NCI-H187 treated with DMSO at 0.1 percent for 48 hours (cell line): ENCODE results near the gene FITM1.

Experiments
- DNase-seq: peaks from one replicate; lab custom pipeline; 2025; lab: John Stamatoyannopoulos, UW

The FITM1 gene

GRCh38 chr14:24139272-24139934 lies 8.9 kb downstream of the FITM1 start:
- DNase-seq, result no peak

DNA sequence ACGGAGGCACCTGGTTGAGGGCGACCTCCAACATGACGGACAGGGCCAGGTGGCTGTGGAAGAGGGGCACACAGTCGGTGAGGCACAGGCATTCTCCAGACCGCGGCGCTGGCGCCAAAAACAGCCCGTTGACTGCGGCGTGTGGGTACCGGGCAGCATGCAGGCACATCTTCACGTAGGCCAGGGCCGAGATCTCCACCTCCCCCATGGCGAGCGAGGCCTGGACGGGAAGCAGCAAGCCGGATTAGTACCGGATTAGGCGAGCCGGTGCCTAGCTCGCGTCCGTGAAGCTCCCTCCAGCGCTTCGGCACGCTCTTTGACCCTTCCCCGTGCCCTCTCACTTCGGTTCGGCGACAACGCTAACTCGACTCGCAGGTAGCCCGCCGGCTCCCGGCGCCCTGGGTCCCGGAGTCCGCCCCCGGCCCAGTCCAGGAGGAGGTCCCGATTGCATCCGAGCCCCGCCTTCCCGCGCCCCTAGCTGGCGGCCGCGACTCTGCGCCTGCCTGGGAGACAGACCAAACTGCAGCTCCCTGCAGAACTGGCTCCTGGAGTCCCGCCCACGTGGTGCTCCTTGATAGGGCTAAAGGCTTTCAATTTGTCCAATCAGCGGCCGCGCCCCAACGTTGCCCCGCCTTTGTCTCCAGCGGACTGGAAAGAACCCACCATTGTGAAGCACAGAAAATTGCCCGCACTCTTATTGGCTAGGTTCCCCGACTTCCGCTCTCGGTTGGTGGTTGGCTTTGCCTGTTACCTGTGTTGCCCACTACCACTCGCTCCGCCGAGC lies 10.8 kb downstream of the FITM1 start, which contains the start of gene EMC9:
EMC9 (minus strand) TSS at position 495 of the 784 bp plus-strand sequence; CDS start at position 208, 287 bp downstream.
- peak; percentile 99 for DNase-seq

DNA sequence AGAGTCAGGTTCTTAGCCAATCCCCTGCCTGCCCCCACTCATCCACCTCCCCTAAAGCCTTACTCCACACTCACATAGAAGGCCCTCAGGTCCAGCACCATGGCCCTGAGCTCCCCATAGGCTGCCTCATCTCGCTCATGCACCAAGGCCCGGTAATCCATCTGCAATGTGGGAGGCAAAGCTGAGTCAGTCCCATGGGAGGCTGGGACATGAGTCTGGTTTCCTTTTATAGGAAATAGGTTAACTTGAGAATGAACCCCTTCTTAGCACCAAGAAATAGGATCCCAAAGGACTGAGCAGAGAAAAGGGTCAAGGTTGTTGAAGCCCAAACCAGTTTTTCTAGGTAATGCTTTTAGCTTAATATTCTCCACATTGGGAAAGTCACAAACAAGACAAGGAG lies 13.1 kb downstream of the FITM1 start:
- no peak for DNase-seq

GRCh38 chr14:24144451-24144850 lies 14.0 kb downstream of the FITM1 start:
- no peak for DNase-seq

GRCh38 chr14:24145219-24145618 lies 14.8 kb downstream of the FITM1 start:
- DNase-seq, result no peak

DNA sequence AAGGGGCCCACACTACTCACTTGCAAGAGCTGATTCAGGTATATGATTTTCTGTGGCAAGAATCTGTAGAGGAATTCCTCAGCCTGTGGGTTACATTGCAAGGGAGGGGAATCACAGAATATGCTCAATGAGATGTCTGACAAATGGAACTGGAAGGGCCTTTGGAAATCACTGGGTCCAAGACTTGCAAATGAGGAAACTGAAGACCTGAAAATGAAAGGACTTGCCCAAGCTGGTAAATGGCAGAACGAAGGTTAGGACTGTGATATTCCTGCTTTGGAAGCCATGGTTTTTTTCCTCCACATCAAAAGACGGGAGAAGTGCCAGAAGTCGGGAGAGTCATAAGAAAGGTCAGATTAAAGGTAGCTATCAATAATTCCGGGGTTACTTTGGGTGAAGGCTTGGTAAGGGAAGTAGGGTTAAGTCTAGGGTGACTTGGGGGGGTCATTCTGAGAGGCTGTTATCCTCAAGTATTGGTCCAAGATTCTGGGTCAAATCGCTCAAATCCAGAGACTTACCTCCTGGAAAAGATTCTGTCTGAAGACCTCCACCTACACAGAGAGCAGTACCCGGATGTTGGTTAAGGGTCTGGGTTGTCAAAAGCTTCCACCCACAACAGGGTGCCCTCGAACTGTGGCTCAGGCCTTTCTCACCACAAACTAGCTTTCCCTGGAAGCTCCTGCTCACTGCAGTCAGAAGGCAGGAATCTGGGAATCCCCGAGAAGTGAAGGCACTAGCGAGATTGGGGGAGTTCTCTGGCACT lies 15.4 kb downstream of the FITM1 start:
- no peak for DNase-seq

DNA sequence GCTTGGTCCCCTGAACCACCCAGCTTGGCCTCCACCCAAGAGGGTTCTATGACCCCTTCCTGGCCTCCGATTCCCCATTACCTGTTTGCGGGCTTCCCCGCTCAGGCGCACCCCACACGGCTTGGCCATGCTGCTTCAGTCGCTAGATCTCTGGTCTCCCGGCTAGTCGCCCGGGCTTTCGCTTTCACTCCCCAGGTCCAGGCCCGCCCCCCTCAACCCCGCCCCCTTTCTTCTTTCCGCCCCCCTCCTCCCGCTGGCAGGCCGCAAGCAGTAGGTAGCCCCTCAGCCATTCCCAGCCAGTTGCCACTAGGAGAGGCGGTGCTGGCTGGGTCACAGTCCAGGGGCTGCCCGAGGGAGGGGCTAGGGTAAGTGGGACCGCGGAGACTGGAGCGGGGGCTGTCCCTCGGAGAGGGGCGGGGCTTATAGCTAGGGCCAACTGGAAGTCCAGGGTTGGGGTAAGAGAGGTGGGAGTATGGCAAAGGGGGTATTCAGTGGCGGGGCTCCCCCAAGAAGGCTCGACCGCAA lies 16.1 kb downstream of the FITM1 start, which contains the start of gene PSME2:
PSME2 (minus strand) TSS at position 158 of the 525 bp plus-strand sequence; CDS start at position 129, 29 bp downstream.
- DNase-seq, result peak; percentile 96

DNA sequence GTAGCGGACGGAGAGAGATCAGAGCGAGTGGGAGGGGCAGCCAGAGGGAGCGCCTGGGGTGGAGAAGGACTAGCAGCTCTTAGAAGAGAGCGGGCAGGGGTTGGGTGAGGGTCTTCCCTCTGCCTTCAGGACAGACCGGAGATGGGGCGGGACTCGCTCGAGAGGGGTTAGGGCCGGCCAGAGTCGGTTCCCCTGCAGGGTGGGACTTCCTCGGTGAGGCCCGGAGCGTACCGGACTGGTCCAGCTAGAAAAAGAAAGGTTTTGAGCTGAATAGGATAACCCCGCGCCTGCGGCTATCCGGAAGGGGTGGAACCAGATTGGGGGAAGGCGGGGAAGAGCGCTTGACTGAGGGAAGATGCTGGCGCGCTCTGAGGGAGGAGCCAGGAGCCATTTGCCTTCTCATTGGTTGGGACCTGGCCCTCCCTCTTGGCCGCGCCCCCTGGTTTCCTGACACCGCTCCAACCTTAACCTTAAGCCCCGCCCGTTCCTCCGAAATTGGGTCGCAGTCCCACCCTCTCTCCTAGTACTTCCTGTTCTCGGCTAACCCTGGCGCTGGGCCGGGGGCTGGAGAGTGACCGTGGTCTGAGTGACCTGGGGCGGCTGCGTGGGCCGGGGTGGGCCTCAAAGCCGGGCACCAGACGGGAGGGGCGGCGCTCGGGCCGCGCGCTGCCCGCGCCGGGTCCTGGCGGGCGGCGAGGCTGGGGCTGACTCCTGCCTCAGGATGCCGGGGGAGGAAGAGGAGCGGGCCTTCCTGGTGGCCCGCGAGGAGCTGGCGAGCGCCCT lies 16.7 kb downstream of the FITM1 start, which contains the start of gene RNF31:
RNF31 (plus strand) TSS at position 521 of the 783 bp plus-strand sequence; CDS start at position 722, 201 bp downstream.
- peak; percentile 96 for DNase-seq

GRCh38 chr14:24147761-24148428 lies 17.4 kb downstream of the FITM1 start:
- DNase-seq, result no peak

- no peak for DNase-seq
These were observed 19.0 kb downstream of the FITM1 start for GRCh38 chr14:24149302-24149969.

DNA sequence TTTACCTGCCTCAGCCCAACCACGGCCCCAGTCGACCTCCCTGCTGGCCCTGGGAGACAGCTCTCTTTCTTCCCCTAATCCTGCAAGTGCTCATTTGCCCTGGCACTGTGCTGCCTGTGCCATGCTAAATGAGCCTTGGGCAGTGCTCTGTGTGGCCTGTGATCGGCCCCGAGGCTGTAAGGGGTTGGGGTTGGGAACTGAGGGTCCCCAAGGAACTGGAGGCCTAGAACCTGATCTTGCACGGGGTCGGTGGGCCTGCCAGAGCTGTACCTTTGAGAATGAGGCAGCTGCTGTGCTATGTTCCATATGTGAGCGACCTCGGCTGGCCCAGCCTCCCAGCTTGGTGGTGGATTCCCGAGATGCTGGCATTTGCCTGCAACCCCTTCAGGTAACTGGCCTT lies 19.6 kb downstream of the FITM1 start:
- DNase-seq, result no peak

GRCh38 chr14:24150567-24150966 lies 20.1 kb downstream of the FITM1 start:
- DNase-seq, result no peak

- DNase-seq, result no peak
These were observed 20.5 kb downstream of the FITM1 start for GRCh38 chr14:24150993-24151392.

- DNase-seq, result no peak
These were observed 21.1 kb downstream of the FITM1 start for GRCh38 chr14:24151404-24152080.

- DNase-seq, result no peak
These were observed 24.6 kb downstream of the FITM1 start for GRCh38 chr14:24155100-24155499.

DNA sequence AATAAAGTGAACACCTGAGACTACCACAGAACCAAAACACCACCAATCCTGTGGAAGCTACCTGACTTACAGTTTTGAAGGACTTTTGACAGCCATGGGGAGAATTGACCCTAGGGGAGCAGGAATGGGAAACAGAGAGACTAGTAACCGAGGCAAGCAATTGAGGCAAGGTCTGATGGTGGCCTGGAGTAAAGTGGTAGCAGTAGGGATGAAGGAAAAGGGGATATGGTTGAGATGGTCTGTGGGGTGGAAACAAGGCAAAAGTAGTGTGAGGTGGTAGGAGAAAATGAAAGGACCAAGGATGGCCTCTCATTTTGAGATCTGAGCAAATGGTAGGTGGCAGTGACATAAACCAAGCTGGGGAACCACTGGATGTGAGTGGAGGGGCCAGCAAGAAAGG lies 26.4 kb downstream of the FITM1 start:
- no peak for DNase-seq

DNA sequence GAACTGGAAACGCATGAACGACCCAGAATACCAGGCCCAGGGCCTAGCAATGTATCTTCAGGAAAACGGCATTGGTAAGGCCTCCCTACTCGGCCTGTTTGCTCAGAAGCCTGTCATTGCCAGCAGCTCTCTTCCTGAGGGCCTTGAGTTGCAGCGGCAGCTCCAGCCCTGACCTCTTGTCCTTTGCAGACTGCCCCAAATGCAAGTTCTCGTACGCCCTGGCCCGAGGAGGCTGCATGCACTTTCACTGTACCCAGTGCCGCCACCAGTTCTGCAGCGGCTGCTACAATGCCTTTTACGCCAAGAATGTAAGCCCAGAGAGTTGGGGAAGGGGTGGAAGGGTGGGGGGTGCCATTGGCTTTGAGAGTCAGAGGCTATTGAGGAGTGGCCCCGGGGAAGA lies 26.9 kb downstream of the FITM1 start:
- DNase-seq, result no peak

DNA sequence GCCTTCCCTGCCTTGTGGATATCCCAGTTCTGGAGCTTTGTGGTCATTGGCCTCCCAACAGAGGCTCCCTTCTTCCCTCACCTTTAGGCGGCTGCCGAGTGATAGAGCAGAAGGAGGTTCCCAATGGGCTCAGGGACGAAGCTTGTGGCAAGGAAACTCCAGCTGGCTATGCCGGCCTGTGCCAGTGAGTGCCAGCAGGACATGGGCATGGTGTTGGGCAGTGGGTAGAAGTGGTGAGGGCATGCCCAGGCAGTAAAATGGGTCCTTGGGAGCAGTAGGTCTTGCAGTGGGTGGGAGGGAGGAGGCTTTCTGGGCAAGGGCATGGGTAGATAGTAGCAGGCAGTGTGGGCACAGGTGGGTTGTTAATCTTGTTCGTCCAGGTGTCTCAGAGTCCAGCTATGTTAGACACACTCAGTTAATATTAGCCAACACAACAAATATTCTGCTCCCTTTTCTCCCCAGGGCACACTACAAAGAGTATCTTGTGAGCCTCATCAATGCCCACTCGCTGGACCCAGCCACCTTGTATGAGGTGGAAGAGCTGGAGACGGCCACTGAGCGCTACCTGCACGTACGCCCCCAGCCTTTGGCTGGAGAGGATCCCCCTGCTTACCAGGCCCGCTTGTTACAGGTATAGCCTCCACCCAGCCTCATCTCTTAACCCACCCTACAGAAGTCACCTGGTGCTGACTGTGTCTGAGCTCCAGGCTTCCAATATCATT lies 29.5 kb downstream of the FITM1 start:
- no peak for DNase-seq

- DNase-seq, result no peak
These were observed 30.0 kb downstream of the FITM1 start for GRCh38 chr14:24160499-24160849.
